Pulmonary artery endothelial cell (primary cell): Measurements from ENCODE around the gene TMEM182. TPM values are rescaled to one million over a fixed set of nuclear protein-coding genes. Genes with fewer than 3 reads are reported as not detected.

Experiments
- total RNA-seq: library from RNA; depleted of rRNA; stranded (reverse); fragments of >200 nt; gene quantifications from 2 replicates; pipeline ENCODE4 v1.2.3, GENCODE V29; 2014

TMEM182 gene
- total RNA-seq, 1 donor from 2014 or later, result 1.2 TPM

Other genes with a start within 250 kb of the TMEM182 start
- gene SLC9A2, start 142.5 kb upstream of the TMEM182 start, total RNA-seq, result 0.04 TPM in 1 of 2 replicates, not detected in the other